HEK293 (cell line): ENCODE measurements around the gene ISOC2.

Experiments
- CTCF ChIA-PET: fragments of 350-600 bp; formaldehyde crosslinking; extraction: SDS; loops from one replicate; lab custom pipeline; 2021; ENCODE audit warnings: antibody characterized with exemption; lab: Yijun Ruan, JAX
- POLR2A ChIA-PET: fragments of 300-600 bp; formaldehyde crosslinking; extraction: SDS; loops from one replicate; lab custom pipeline; 2020; ENCODE audit warnings: antibody characterized with exemption, inconsistent platforms; lab: Yijun Ruan, JAX
- H3K27ac ChIP-seq: fragments of 200-500 bp; sonication (Bioruptor generic); 2 replicates; pipeline ENCODE4 v1.5.1; 2014; ENCODE audit warnings: low read depth, low read length, control low read depth, inconsistent platforms; ENCODE audit errors: extremely low read depth
- H3K36me3 ChIP-seq, 2 experiments: fragments of 200-500 bp in 1 of 2; sonication (Bioruptor generic) in 1 of 2; 1 replicate in 1 of 2; 2 replicates in 1 of 2; pipeline ENCODE4 v1.5.1; 2014 to 2017; ENCODE audit warnings: inconsistent platforms in 2 of 2, low read length in 2 of 2; ENCODE audit not compliant: control insufficient read depth in 2 of 2, insufficient read depth in 1 of 2
- H3K4me1 ChIP-seq: fragments of 200-500 bp; sonication (Bioruptor generic); 2 replicates; pipeline ENCODE4 v1.5.1; 2014; ENCODE audit warnings: mild to moderate bottlenecking, low read length, inconsistent platforms; ENCODE audit not compliant: control insufficient read depth, insufficient read depth
- H3K4me3 ChIP-seq: 2 replicates; pipeline ENCODE4 v1.5.1; 2011; ENCODE audit warnings: low read depth, mild to moderate bottlenecking, control low read depth, low read length, moderate library complexity
- H3K9me3 ChIP-seq: fragments of 200-500 bp; sonication (Bioruptor generic); 2 replicates; pipeline ENCODE4 v1.5.1; 2014; ENCODE audit warnings: low read depth, low read length, inconsistent platforms; ENCODE audit not compliant: control insufficient read depth, insufficient read depth
- HOXA7 ChIP-seq: sonication (generic); formaldehyde crosslinking; IDR thresholded peaks from 2 replicates; pipeline ENCODE4 v1.8.1; 2022; ENCODE audit warnings: missing genetic modification reagents, borderline replicate concordance
- KLF7 ChIP-seq: fragments of 450-650 bp; formaldehyde crosslinking; IDR thresholded peaks from 2 replicates; pipeline ENCODE4 v1.5.1; 2016; ENCODE audit warnings: missing biosample characterization, missing genetic modification characterization, borderline replicate concordance
- RBAK ChIP-seq: fragments of 450-650 bp; formaldehyde crosslinking; IDR thresholded peaks from 2 replicates; pipeline ENCODE4 v1.5.1; 2016; ENCODE audit warnings: missing biosample characterization, missing genetic modification characterization
- ZFP41 ChIP-seq: fragments of 450-650 bp; formaldehyde crosslinking; IDR thresholded peaks from 2 replicates; pipeline ENCODE4 v1.5.1; 2016; ENCODE audit warnings: missing biosample characterization, missing genetic modification characterization, borderline replicate concordance
- ZNF112 ChIP-seq: fragments of 450-650 bp; formaldehyde crosslinking; IDR thresholded peaks from 2 replicates; pipeline ENCODE4 v1.5.0; 2017; ENCODE audit warnings: missing biosample characterization, missing genetic modification characterization
- ZNF132 ChIP-seq: fragments of 450-650 bp; formaldehyde crosslinking; IDR thresholded peaks from 2 replicates; pipeline ENCODE4 v1.5.1; 2017; ENCODE audit warnings: missing biosample characterization, missing genetic modification characterization, borderline replicate concordance
- ZNF202 ChIP-seq: fragments of 450-650 bp; formaldehyde crosslinking; IDR thresholded peaks from 2 replicates; pipeline ENCODE4 v1.5.1; 2016; ENCODE audit warnings: missing biosample characterization, missing genetic modification characterization, borderline replicate concordance
- ZNF280C ChIP-seq: fragments of 450-650 bp; formaldehyde crosslinking; IDR thresholded peaks from 2 replicates; pipeline ENCODE4 v1.5.1; 2016; ENCODE audit warnings: missing biosample characterization, missing genetic modification characterization
- ZNF362 ChIP-seq: fragments of 450-650 bp; formaldehyde crosslinking; IDR thresholded peaks from 2 replicates; pipeline ENCODE4 v1.5.1; 2016; ENCODE audit warnings: missing biosample characterization, missing genetic modification characterization
- ZNF571 ChIP-seq: fragments of 450-650 bp; formaldehyde crosslinking; IDR thresholded peaks from 2 replicates; pipeline ENCODE4 v1.5.0; 2017; ENCODE audit warnings: missing biosample characterization, missing genetic modification characterization
- ZNF658 ChIP-seq: fragments of 450-650 bp; formaldehyde crosslinking; IDR thresholded peaks from 2 replicates; pipeline ENCODE4; 2016; ENCODE audit warnings: missing biosample characterization, missing genetic modification characterization
- ZNF670 ChIP-seq: fragments of 450-650 bp; formaldehyde crosslinking; IDR thresholded peaks from 2 replicates; pipeline ENCODE4 v1.5.1; 2016; ENCODE audit warnings: missing biosample characterization, missing genetic modification characterization, low read depth
- TF ChIP-seq, protein P1 (sequence below): fragments of 450-650 bp; formaldehyde crosslinking; IDR thresholded peaks from 2 replicates; pipeline ENCODE4 v1.5.1; 2016; ENCODE audit warnings: missing biosample characterization, missing genetic modification characterization
- TF ChIP-seq, protein P2 (sequence below): fragments of 450-650 bp; formaldehyde crosslinking; optimal IDR thresholded peaks from 2 replicates; pipeline ENCODE3; 2016; ENCODE audit warnings: missing biosample characterization, mild to moderate bottlenecking, missing genetic modification characterization

ISOC2 gene

GRCh38 chr19:55481148-55481793 is 19.8 kb upstream of the ISOC2 start:
- no peaks in the 10 kb centered on the region for H3K9me3 ChIP-seq
- H3K36me3 ChIP-seq = peaks cover 0 to 9% of the 10 kb centered on the region in 2 experiments; a peak in 1 of 3 replicates
- TF ChIP-seq ZNF571 (no peak), ZFP41 (no peak), ZNF132 (tag by site-specific recombination) (no peak), RBAK (no peak), ZNF112 (tag by site-specific recombination) (no peak), ZNF658 (tag by site-specific recombination) (no peak), KLF7 (tag by site-specific recombination) (no peak), HOXA7 (CRISPR knock-in tag) (no peak), ZNF670 (no peak), ZNF280C (tag by site-specific recombination) (no peak), ZNF202 (no peak)
- TF ChIP-seq, protein P1, sequence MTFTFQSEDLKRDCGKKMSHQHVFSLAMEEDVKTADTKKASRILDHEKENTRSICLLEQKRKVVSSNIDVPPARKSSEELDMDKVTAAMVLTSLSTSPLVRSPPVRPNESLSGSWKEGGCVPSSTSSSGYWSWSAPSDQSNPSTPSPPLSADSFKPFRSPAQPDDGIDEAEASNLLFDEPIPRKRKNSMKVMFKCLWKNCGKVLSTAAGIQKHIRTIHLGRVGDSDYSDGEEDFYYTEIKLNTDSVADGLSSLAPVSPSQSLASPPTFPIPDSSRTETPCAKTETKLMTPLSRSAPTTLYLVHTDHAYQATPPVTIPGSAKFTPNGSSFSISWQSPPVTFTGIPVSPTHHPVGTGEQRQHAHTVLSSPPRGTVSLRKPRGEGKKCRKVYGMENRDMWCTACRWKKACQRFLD (tag by site-specific recombination) = no peak
- no peak overlapping the region for H3K4me3 ChIP-seq
- ChIA-PET POLR2A (interaction anchor here (0.5 kb wide), 1 partner anchor 119 kb away, joined by 4 read pairs; the partner anchor contains the start of gene ZNF524), CTCF (interaction anchor here (1.0 kb wide), 1 partner anchor 22 kb away, joined by 3 read pairs; no protein-coding TSS in a partner anchor)
- peaks cover 16% of the 10 kb centered on the region for H3K4me1 ChIP-seq
- H3K27ac ChIP-seq = no peak overlapping the region

- TF ChIP-seq, protein P2, sequence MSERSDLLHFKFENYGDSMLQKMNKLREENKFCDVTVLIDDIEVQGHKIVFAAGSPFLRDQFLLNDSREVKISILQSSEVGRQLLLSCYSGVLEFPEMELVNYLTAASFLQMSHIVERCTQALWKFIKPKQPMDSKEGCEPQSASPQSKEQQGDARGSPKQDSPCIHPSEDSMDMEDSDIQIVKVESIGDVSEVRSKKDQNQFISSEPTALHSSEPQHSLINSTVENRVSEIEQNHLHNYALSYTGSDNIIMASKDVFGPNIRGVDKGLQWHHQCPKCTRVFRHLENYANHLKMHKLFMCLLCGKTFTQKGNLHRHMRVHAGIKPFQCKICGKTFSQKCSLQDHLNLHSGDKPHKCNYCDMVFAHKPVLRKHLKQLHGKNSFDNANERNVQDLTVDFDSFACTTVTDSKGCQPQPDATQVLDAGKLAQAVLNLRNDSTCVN (tag by site-specific recombination) = no peak
- TF ChIP-seq ZNF362 (tag by site-specific recombination) = peak; percentile 64; the same call in 1 of the 2 replicates
- CTCF ChIA-PET = interaction anchor here (1.1 to 7.0 kb wide), 3 partner anchors 12 to 25 kb away, joined by 5 to 85 read pairs (median 63); no protein-coding TSS in a partner anchor
- POLR2A ChIA-PET = interaction anchor here (1.1 kb wide), 2 partner anchors 18 to 120 kb away, joined by 4 read pairs; partner anchors contain the start of genes FIZ1 and ISOC2
- H3K27ac ChIP-seq = no peak overlapping the region
- no peak overlapping the region for H3K4me3 ChIP-seq
- peaks cover 0 to 9% of the 10 kb centered on the region in 2 experiments; a peak in 1 of 3 replicates for H3K36me3 ChIP-seq
- peaks cover 11% of the 10 kb centered on the region; the same call in 1 of the 2 replicates for H3K4me1 ChIP-seq
- no peaks in the 10 kb centered on the region for H3K9me3 ChIP-seq
Measured at GRCh38 chr19:55479451-55480230, 18.2 kb upstream of the ISOC2 start.
